K562 (cell line): ENCODE results near the gene PELI1. TPM values are rescaled to one million over a fixed set of nuclear protein-coding genes. Genes with fewer than 3 reads are reported as not detected.

Source experiments
- ARID2 ChIP-seq: fragments of 450-650 bp; IDR thresholded peaks from 2 replicates; pipeline ENCODE4 v1.6.1; 2017; ENCODE audit warnings: antibody characterized with exemption, mild to moderate bottlenecking
- CREM ChIP-seq: IDR thresholded peaks from 2 replicates; pipeline ENCODE4 v1.6.1; 2014; ENCODE audit warnings: antibody characterized with exemption, low read depth
- HLTF ChIP-seq: fragments of 450-650 bp; IDR thresholded peaks from 2 replicates; pipeline ENCODE4 v1.6.1; 2016
- NELFE ChIP-seq: IDR thresholded peaks from 2 replicates; pipeline ENCODE4 v1.6.1; 2011; ENCODE audit warnings: mild to moderate bottlenecking; ENCODE audit not compliant: insufficient read depth, insufficient read length
- NKRF ChIP-seq: fragments of 450-650 bp; IDR thresholded peaks from 2 replicates; pipeline ENCODE4 v1.6.1; 2016; ENCODE audit warnings: borderline replicate concordance
- RFX5 ChIP-seq: IDR thresholded peaks from 2 replicates; pipeline ENCODE4 v1.6.1; 2011; ENCODE audit warnings: low read depth, mild to moderate bottlenecking, improper control_type of control experiment, low read length
- TCF7 ChIP-seq: sonication (generic); IDR thresholded peaks from 2 replicates; pipeline ENCODE4 v1.6.1; 2016; ENCODE audit warnings: antibody characterized with exemption, borderline replicate concordance
- TOE1 ChIP-seq, 2 experiments: fragments of 450-650 bp in 1 of 2; sonication (generic) in 1 of 2; formaldehyde crosslinking in 1 of 2; IDR thresholded peaks; 2 replicates each; pipeline versions ENCODE4 v1.7.1 to v1.8.0; 2016 to 2022; ENCODE audit warnings: borderline replicate concordance in 2 of 2, mild to moderate bottlenecking in 2 of 2, antibody characterized with exemption in 1 of 2, inconsistent platforms in 1 of 2, low read depth in 1 of 2, missing genetic modification reagents in 1 of 2, moderate library complexity in 1 of 2
- ZNF282 ChIP-seq: sonication (generic); formaldehyde crosslinking; IDR thresholded peaks from 2 replicates; pipeline ENCODE4 v1.8.1; 2023; ENCODE audit warnings: missing genetic modification reagents
- polyA plus RNA-seq, 8 experiments: library from polyadenylated mRNA; depleted of rRNA in 4 of 8; stranded (reverse) in 5 of 8; unstranded in 3 of 8; fragments of >200 nt; fragmentation: Nextera tagmentation in 2 of 8; fragmentation: Illumina TruSeq in 1 of 8; extraction: Ambion mirVana in 2 of 8; extraction: Trizol in 1 of 8; gene quantifications; 2 replicates each; pipeline versions ENCODE4 v1.2.1 to v1.2.3, GENCODE V29; 2011 to 2014; ENCODE audit warnings: inconsistent platforms in 1 of 8, missing spikeins in 1 of 8
- total RNA-seq, 7 experiments: library from RNA; depleted of rRNA in 6 of 7; stranded (reverse); fragments of >200 nt in 6 of 7; fragmentation: Illumina TruSeq in 2 of 7; extraction: Trizol in 2 of 7; gene quantifications; 2 replicates each; pipeline versions ENCODE4 v1.2.1 to v1.2.3, GENCODE V29; 2011 to 2021; ENCODE audit warnings: low replicate concordance in 1 of 7
- TF ChIP-seq, protein P1 (sequence below): sonication (generic); formaldehyde crosslinking; IDR thresholded peaks from 2 replicates; pipeline ENCODE4 v1.8.0; 2023; ENCODE audit warnings: mild to moderate bottlenecking, missing genetic modification reagents
- TF ChIP-seq, protein P2 (sequence below): fragments of 250-450 bp; sonication (Bioruptor Pico); IDR thresholded peaks from 2 replicates; pipeline ENCODE4 v1.4.0; 2020; ENCODE audit warnings: borderline replicate concordance

The PELI1 gene
- total and polyA plus RNA-seq, 9 of the 15 experiments (the other 6 are each of a cell fraction or from before 2014, with no cell fraction given): 3.3 to 19.2 (median 12.5) TPM

DNA sequence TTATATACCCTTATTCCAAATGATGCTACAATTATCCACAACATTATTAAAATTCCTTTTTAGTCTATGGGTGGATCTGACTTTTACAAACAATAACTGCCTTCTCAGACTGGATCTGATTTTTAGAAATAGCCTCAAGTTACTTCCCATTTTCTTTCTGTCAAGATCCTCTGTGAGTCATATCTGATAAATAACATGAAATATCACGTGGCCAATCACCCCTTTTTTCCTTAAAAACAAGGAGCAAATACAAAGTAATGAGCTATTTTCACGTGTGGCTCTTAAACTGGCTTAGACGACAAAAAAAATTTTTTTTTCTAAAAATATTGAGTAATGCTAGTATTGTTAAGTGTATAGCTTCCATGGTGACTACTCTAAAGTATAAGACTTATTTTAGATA lies 6.7 kb downstream of the PELI1 start (continued):
- TF ChIP-seq, protein P1, sequence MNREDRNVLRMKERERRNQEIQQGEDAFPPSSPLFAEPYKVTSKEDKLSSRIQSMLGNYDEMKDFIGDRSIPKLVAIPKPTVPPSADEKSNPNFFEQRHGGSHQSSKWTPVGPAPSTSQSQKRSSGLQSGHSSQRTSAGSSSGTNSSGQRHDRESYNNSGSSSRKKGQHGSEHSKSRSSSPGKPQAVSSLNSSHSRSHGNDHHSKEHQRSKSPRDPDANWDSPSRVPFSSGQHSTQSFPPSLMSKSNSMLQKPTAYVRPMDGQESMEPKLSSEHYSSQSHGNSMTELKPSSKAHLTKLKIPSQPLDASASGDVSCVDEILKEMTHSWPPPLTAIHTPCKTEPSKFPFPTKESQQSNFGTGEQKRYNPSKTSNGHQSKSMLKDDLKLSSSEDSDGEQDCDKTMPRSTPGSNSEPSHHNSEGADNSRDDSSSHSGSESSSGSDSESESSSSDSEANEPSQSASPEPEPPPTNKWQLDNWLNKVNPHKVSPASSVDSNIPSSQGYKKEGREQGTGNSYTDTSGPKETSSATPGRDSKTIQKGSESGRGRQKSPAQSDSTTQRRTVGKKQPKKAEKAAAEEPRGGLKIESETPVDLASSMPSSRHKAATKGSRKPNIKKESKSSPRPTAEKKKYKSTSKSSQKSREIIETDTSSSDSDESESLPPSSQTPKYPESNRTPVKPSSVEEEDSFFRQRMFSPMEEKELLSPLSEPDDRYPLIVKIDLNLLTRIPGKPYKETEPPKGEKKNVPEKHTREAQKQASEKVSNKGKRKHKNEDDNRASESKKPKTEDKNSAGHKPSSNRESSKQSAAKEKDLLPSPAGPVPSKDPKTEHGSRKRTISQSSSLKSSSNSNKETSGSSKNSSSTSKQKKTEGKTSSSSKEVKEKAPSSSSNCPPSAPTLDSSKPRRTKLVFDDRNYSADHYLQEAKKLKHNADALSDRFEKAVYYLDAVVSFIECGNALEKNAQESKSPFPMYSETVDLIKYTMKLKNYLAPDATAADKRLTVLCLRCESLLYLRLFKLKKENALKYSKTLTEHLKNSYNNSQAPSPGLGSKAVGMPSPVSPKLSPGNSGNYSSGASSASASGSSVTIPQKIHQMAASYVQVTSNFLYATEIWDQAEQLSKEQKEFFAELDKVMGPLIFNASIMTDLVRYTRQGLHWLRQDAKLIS (CRISPR knock-in tag): 0 out of 2 replicates have a peak, but pooled peaks have one; percentile 25
- TF ChIP-seq, protein P2, sequence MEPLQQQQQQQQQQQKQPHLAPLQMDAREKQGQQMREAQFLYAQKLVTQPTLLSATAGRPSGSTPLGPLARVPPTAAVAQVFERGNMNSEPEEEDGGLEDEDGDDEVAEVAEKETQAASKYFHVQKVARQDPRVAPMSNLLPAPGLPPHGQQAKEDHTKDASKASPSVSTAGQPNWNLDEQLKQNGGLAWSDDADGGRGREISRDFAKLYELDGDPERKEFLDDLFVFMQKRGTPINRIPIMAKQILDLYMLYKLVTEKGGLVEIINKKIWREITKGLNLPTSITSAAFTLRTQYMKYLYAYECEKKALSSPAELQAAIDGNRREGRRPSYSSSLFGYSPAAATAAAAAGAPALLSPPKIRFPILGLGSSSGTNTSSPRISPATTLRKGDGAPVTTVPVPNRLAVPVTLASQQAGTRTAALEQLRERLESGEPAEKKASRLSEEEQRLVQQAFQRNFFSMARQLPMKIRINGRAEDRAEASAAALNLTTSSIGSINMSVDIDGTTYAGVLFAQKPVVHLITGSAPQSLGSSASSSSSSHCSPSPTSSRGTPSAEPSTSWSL (CRISPR knock-in tag): no peak
- TF ChIP-seq NELFE (no peak), CREM (no peak), ZNF282 (CRISPR knock-in tag) (no peak), TCF7 (no peak), RFX5 (no peak), ARID2 (no peak), NKRF (no peak), HLTF (no peak), TOE1 (IDR thresholded peaks at IDR 0.05; ENCODE audit: borderline replicate concordance) (peak; percentile 28; the same call in 1 of the 2 replicates), TOE1 (CRISPR knock-in tag; IDR thresholded peaks at IDR 0.05; ENCODE audit: borderline replicate concordance, low read depth) (no peak)
- TF ChIP-seq, all 486 proteins: peak for 19
